GM12878 (cell line): Measurements from ENCODE around the gene MXD1. TPM values are rescaled to one million over a fixed set of nuclear protein-coding genes. Genes with fewer than 3 reads are reported as not detected.
A peak's percentile ranks its signal among the peaks of the same experiment; 100 is the strongest.

Experiments
- ATAC-seq: fragments of 200-7000 bp; cut with Tn5 transposase; 3 replicates; pipeline ENCODE4 v1.9.1; 2020; ENCODE audit warnings: mild to moderate bottlenecking, moderate library complexity
- BruUV-seq: library from RNA; stranded (reverse); fragments of 400-500 nt; replicated peaks from 2 replicates; lab custom pipeline; 2021; lab: Mats Ljungman, UMichigan
- CTCF ChIA-PET: fragments of 300-600 bp; sonication (Branson Sonifier 250); formaldehyde crosslinking; extraction: SDS; loops from one replicate; lab custom pipeline; 2021; ENCODE audit warnings: inconsistent platforms; lab: Yijun Ruan, JAX
- POLR2A ChIA-PET: fragments of 350-600 bp; formaldehyde crosslinking; extraction: SDS; loops from one replicate; lab custom pipeline; 2021; ENCODE audit warnings: inconsistent platforms; lab: Charles Lee
- RAD21 ChIA-PET: fragments of 300-600 bp; sonication (Branson Sonifier 250); formaldehyde crosslinking; loops from one replicate; lab custom pipeline; 2023; ENCODE audit warnings: antibody characterized with exemption; ENCODE audit not compliant: unreplicated experiment; lab: Charles Lee
- SMC1A ChIA-PET: fragments of 300-600 bp; sonication (Branson Sonifier 250); formaldehyde crosslinking; loops from one replicate; lab custom pipeline; 2023; ENCODE audit not compliant: unreplicated experiment, uncharacterized antibody; lab: Charles Lee
- DNase-seq: peaks from one replicate; pipeline ENCODE4 v3.0.0-alpha.2; 2011; ENCODE audit warnings: low read depth, low spot score
- FAIRE-seq: peaks from 3 replicates; lab custom pipeline; 2011; peaks lifted over from hg19 to GRCh38; lab: Jason Lieb, UNC
- H2AFZ ChIP-seq: 2 replicates; pipeline ENCODE4 v1.6.0; 2011; ENCODE audit warnings: low read depth, low read length, control low read depth; ENCODE audit not compliant: control insufficient read depth
- H3K27ac ChIP-seq: 2 replicates; pipeline ENCODE4 v1.5.1; 2011; ENCODE audit warnings: control low read depth; ENCODE audit not compliant: control insufficient read depth, insufficient read depth
- H3K27me3 ChIP-seq, 2 experiments: replicated peaks in 1 of 2; 2 replicates each; pipeline versions ENCODE4 v1.6.0 to v1.6.1; 2011; ENCODE audit warnings: low read length in 1 of 2; ENCODE audit not compliant: control insufficient read depth in 2 of 2, insufficient read depth in 2 of 2
- H3K36me3 ChIP-seq, 2 experiments: 2 replicates each; pipeline ENCODE4 v1.5.1; 2011; ENCODE audit warnings: low read length in 1 of 2; ENCODE audit not compliant: control insufficient read depth in 2 of 2, insufficient read depth in 2 of 2
- H3K4me1 ChIP-seq: 2 replicates; pipeline ENCODE4 v1.6.1; 2011; ENCODE audit warnings: mild to moderate bottlenecking, low read length, moderate library complexity, mixed read lengths; ENCODE audit not compliant: control insufficient read depth, insufficient read depth
- H3K4me2 ChIP-seq: 2 replicates; pipeline ENCODE4 v1.6.0; 2011; ENCODE audit warnings: control low read depth; ENCODE audit not compliant: control insufficient read depth, insufficient read depth
- H3K4me3 ChIP-seq: fragments of 200-600 bp; sonication (generic); 2 replicates; pipeline ENCODE4 v1.5.1; 2016
- H3K79me2 ChIP-seq: 2 replicates; pipeline ENCODE4 v1.6.0; 2011; ENCODE audit warnings: low read length; ENCODE audit not compliant: control insufficient read depth, insufficient read depth
- H3K9ac ChIP-seq: 2 replicates; pipeline ENCODE4 v1.8.0; 2011; ENCODE audit warnings: low read length, control low read depth, mixed read lengths; ENCODE audit not compliant: control insufficient read depth, insufficient read depth
- H3K9me3 ChIP-seq: replicated peaks from 3 replicates; pipeline ENCODE4 v1.5.1; 2011; ENCODE audit warnings: mild to moderate bottlenecking, low read length; ENCODE audit not compliant: control insufficient read depth, insufficient read depth
- H4K20me1 ChIP-seq: 2 replicates; pipeline ENCODE4 v1.6.0; 2011; ENCODE audit not compliant: control insufficient read depth, insufficient read depth
- CHD1 ChIP-seq: IDR thresholded peaks from 2 replicates; pipeline ENCODE4 v1.6.1; 2012; ENCODE audit warnings: low read depth, low read length, improper control_type of control experiment
- FOS ChIP-seq: IDR thresholded peaks from 3 replicates; pipeline ENCODE4 v1.6.1; 2011; ENCODE audit warnings: borderline replicate concordance; ENCODE audit not compliant: insufficient read length; ENCODE audit errors: extremely low read depth
- FOXM1 ChIP-seq: IDR thresholded peaks from 2 replicates; pipeline ENCODE4 v1.6.1; 2012; ENCODE audit warnings: low read depth, mild to moderate bottlenecking, inconsistent platforms, low read length, moderate library complexity
- GATAD2B ChIP-seq: fragments of 450-650 bp; conservative IDR thresholded peaks from 2 replicates; pipeline ENCODE4 v1.6.1; 2017; ENCODE audit warnings: low read depth, mild to moderate bottlenecking, moderate library complexity
- JUND ChIP-seq: IDR thresholded peaks from 2 replicates; pipeline ENCODE4 v1.6.1; 2012; ENCODE audit warnings: low read depth, mild to moderate bottlenecking, low read length, improper control_type of control experiment, moderate library complexity
- NFIC ChIP-seq: IDR thresholded peaks from 2 replicates; pipeline ENCODE4 v1.6.1; 2012; ENCODE audit warnings: low read depth, mild to moderate bottlenecking, inconsistent platforms, low read length, moderate library complexity
- NFYA ChIP-seq: IDR thresholded peaks from 2 replicates; pipeline ENCODE4 v1.6.1; 2011; ENCODE audit warnings: low read depth, mild to moderate bottlenecking, low read length, improper control_type of control experiment, borderline replicate concordance
- SMARCA5 ChIP-seq: fragments of 450-650 bp; IDR thresholded peaks from 2 replicates; pipeline ENCODE4 v1.6.1; 2017; ENCODE audit warnings: mild to moderate bottlenecking
- STAT1 ChIP-seq: fragments of 450-650 bp; conservative IDR thresholded peaks from 2 replicates; pipeline ENCODE4 v1.6.1; 2014; ENCODE audit warnings: antibody characterized with exemption, mild to moderate bottlenecking
- TCF7 ChIP-seq: IDR thresholded peaks from 2 replicates; pipeline ENCODE4 v1.6.1; 2014; ENCODE audit warnings: antibody characterized with exemption, borderline replicate concordance
- YBX1 ChIP-seq: fragments of 450-650 bp; IDR thresholded peaks from 2 replicates; pipeline ENCODE4 v1.6.1; 2016; ENCODE audit warnings: antibody characterized with exemption
- WGBS: methylation state at CpG from one replicate; pipeline ENCODE4 v1.1.6; 2016; ENCODE audit warnings: low lambda C conversion rate; ENCODE audit not compliant: insufficient replicate concordance, insufficient coverage; ENCODE audit errors: missing lambda C conversion rate; 5-methylcytosine and 5-hydroxymethylcytosine counted together
- in situ Hi-C: fragments of 300-500 bp; cut with MboI; formaldehyde crosslinking; loops from 9 replicates; pipeline ENCODE4 v1.14.3; 2018; ENCODE audit warnings: mixed read lengths
- intact Hi-C: fragments of 100-400 bp; cut with micrococcal nuclease; formaldehyde crosslinking; loops from one replicate; pipeline ENCODE4 v1.14.2; 2022; ENCODE audit not compliant: unreplicated experiment
- polyA plus RNA-seq, 11 experiments: library from polyadenylated mRNA; depleted of rRNA in 4 of 11; unstranded in 6 of 11; stranded (reverse) in 5 of 11; fragments of >200 nt; fragmentation: Nextera tagmentation in 4 of 11; fragmentation: Illumina TruSeq in 1 of 11; extraction: Ambion mirVana in 4 of 11; extraction: Trizol in 1 of 11; gene quantifications; 1 replicate in 1 of 11; 2 replicates in 10 of 11; pipeline versions ENCODE4 v1.2.1 to v1.2.3, GENCODE V29; 2011 to 2016; ENCODE audit warnings: inconsistent platforms in 2 of 11, missing spikeins in 2 of 11, low read depth in 1 of 11
- total RNA-seq, 4 experiments: library from RNA; depleted of rRNA in 3 of 4; stranded (reverse); fragments of >200 nt in 3 of 4; fragmentation: Illumina TruSeq in 1 of 4; extraction: Trizol in 1 of 4; gene quantifications; 2 replicates each; pipeline versions ENCODE4 v1.2.1 to v1.2.3, GENCODE V29; 2013 to 2021
- TF ChIP-seq, protein P1 (sequence below): fragments of 450-650 bp; IDR thresholded peaks from 2 replicates; pipeline ENCODE4 v1.6.1; 2016; ENCODE audit warnings: mild to moderate bottlenecking

Gene MXD1
- total and polyA plus RNA-seq, 10 of the 15 experiments (the other 5 are each of a cell fraction or from before 2014, with no cell fraction given), result 2.2 to 10.2 (median 3.3) TPM

- no peak overlapping the region for H2AFZ ChIP-seq
- H3K27me3 ChIP-seq, result no peaks in the 10 kb centered on the region
- H3K4me3 ChIP-seq, result no peak overlapping the region
- in situ Hi-C loops, result no loop called here
- H3K9me3 ChIP-seq, result no peaks in the 10 kb centered on the region
- no peak overlapping the region for H3K27ac ChIP-seq
- no TSS peak for BruUV-seq
- POLR2A ChIA-PET, result no interaction called here
- intact Hi-C loops, result no loop called here
- FAIRE-seq (no peak), DNase-seq (no peak), ATAC-seq (peak; percentile 39; the same call in 2 of the 3 replicates)
- no peak overlapping the region for H3K9ac ChIP-seq
- RAD21 ChIA-PET, result no interaction called here
- no peaks in the 10 kb centered on the region for H3K79me2 ChIP-seq
- H3K4me2 ChIP-seq, result no peak overlapping the region
- CTCF ChIA-PET, result interaction anchor here (1.3 kb wide), 1 partner anchor 42 kb away, joined by 4 read pairs; no protein-coding TSS in a partner anchor
- SMC1A ChIA-PET, result interaction anchor here (0.6 to 1.1 kb wide), 2 partner anchors 13 to 91 kb away, joined by 3 to 4 read pairs; no protein-coding TSS in a partner anchor
- H4K20me1 ChIP-seq, result no peaks in the 10 kb centered on the region
- no peaks in the 10 kb centered on the region for H3K4me1 ChIP-seq
- no peaks in the 10 kb centered on the region for H3K36me3 ChIP-seq
- WGBS, result 89% methylated on average over 1 of the region's 1 CpG
- no peak for TF ChIP-seq JUND
- TF ChIP-seq, protein P1, sequence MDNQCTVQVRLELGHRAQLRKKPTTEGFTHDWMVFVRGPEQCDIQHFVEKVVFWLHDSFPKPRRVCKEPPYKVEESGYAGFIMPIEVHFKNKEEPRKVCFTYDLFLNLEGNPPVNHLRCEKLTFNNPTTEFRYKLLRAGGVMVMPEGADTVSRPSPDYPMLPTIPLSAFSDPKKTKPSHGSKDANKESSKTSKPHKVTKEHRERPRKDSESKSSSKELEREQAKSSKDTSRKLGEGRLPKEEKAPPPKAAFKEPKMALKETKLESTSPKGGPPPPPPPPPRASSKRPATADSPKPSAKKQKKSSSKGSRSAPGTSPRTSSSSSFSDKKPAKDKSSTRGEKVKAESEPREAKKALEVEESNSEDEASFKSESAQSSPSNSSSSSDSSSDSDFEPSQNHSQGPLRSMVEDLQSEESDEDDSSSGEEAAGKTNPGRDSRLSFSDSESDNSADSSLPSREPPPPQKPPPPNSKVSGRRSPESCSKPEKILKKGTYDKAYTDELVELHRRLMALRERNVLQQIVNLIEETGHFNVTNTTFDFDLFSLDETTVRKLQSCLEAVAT, result peak; percentile 66; the same call in 1 of the 2 replicates
Measured at GRCh38 chr2:69954084-69954483, 39.2 kb downstream of the MXD1 start.

DNA sequence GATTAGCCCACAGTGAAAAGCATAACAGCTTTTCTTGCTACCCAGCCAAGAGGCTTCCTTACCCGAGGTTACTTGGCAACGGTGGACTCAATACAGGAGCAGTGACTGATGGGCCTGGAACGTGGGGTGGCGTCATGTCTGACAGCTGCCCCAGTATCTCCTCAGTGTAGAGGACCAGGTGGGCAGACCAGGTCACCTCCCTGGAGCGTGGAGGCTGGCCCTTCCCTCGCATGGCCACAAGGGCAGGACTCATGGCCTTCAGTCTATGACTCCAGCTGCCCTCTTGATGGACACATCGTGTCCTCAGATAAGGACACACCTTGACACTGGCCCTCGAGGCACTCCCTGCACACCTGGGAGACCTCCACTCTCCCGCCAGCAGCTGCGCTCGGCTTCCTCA, 40.1 kb downstream of the MXD1 start:
- SMC1A ChIA-PET, result interaction anchor here (0.6 kb wide), 1 partner anchor 90 kb away, joined by 3 read pairs; no protein-coding TSS in a partner anchor
- CTCF ChIA-PET, result interaction anchor here (1.3 kb wide), 1 partner anchor 43 kb away, joined by 4 read pairs; no protein-coding TSS in a partner anchor

More for the DNA sequence above, 40.1 kb downstream of the MXD1 start:
- ChIA-PET POLR2A (no interaction called here), RAD21 (no interaction called here)
- Histone ChIP-seq H3K79me2 (no peaks in the 10 kb centered on the region), H3K27ac (no peak overlapping the region), H3K27me3 (no peaks in the 10 kb centered on the region), H3K4me2 (no peak overlapping the region), H2AFZ (no peak overlapping the region), H3K4me1 (no peaks in the 10 kb centered on the region), H4K20me1 (no peaks in the 10 kb centered on the region), H3K4me3 (no peak overlapping the region)
- no peak for DNase-seq
- intact Hi-C loops, result no loop called here
- no peak for ATAC-seq
- FAIRE-seq, result no peak
- no TSS peak for BruUV-seq
- no peak for TF ChIP-seq NFYA
- no peak for TF ChIP-seq SMARCA5
- no peak for TF ChIP-seq NFIC
- no peak for TF ChIP-seq GATAD2B
- no peak for TF ChIP-seq CHD1
- no peak for TF ChIP-seq YBX1
- TF ChIP-seq STAT1, result no peak
- no peak for TF ChIP-seq FOXM1
- TF ChIP-seq TCF7, result no peak
- no peak for TF ChIP-seq FOS
- TF ChIP-seq, all 136 proteins: peak for 0
- Histone ChIP-seq H3K36me3 (no peaks in the 10 kb centered on the region), H3K9me3 (no peaks in the 10 kb centered on the region), H3K9ac (no peak overlapping the region)
- WGBS, result 59% methylated on average over 11 of the region's 11 CpGs
- in situ Hi-C loops, result no loop called here
